Subcutaneous adipose tissue (tissue), 4 donors: ENCODE data around the gene CD44. TPM values are rescaled to one million over a fixed set of nuclear protein-coding genes. Genes with fewer than 3 reads are reported as not detected.

Source experiments
- total RNA-seq, 4 donors: library from RNA; depleted of rRNA; stranded (reverse); fragments of >200 nt; gene quantifications; one replicate each; pipeline ENCODE4 v1.1.0, GENCODE V29; 2016
- TF ChIP-seq, protein P1 (sequence below): fragments of 450-650 bp; IDR thresholded peaks from one replicate; pipeline ENCODE4 v1.5.1; 2016; ENCODE audit warnings: low read depth, mild to moderate bottlenecking, control low read depth, antibody characterized with exemption, moderate library complexity

CD44 gene
- 100 to 1,000 TPM; 103 to 438 (median 231) TPM for total RNA-seq

DNA sequence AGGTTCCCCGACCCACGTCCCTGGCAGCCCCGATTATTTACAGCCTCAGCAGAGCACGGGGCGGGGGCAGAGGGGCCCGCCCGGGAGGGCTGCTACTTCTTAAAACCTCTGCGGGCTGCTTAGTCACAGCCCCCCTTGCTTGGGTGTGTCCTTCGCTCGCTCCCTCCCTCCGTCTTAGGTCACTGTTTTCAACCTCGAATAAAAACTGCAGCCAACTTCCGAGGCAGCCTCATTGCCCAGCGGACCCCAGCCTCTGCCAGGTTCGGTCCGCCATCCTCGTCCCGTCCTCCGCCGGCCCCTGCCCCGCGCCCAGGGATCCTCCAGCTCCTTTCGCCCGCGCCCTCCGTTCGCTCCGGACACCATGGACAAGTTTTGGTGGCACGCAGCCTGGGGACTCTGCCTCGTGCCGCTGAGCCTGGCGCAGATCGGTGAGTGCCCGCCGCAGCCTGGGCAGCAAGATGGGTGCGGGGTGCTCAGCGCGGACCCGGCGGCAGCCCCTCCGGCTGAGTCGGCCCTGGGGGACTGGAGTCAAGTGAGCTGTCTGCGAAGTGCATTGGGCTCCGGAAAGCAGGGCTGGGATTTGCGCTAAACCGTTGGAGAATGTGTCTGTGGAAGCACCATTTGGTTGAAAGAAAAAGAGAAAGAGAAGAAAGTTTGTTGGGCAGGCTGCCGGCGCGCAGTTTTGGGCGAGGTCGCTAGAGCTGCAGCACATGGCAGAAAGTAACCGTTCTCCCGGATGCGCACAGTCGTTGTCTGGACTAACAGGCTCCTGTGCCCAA is at the start of gene CD44:
Gene CD44 (plus strand): TSS at position 229 of the 779 bp plus-strand sequence. CDS start 133 bp downstream, at position 362.
- TF ChIP-seq, protein P1, sequence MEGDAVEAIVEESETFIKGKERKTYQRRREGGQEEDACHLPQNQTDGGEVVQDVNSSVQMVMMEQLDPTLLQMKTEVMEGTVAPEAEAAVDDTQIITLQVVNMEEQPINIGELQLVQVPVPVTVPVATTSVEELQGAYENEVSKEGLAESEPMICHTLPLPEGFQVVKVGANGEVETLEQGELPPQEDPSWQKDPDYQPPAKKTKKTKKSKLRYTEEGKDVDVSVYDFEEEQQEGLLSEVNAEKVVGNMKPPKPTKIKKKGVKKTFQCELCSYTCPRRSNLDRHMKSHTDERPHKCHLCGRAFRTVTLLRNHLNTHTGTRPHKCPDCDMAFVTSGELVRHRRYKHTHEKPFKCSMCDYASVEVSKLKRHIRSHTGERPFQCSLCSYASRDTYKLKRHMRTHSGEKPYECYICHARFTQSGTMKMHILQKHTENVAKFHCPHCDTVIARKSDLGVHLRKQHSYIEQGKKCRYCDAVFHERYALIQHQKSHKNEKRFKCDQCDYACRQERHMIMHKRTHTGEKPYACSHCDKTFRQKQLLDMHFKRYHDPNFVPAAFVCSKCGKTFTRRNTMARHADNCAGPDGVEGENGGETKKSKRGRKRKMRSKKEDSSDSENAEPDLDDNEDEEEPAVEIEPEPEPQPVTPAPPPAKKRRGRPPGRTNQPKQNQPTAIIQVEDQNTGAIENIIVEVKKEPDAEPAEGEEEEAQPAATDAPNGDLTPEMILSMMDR = no peak

DNA sequence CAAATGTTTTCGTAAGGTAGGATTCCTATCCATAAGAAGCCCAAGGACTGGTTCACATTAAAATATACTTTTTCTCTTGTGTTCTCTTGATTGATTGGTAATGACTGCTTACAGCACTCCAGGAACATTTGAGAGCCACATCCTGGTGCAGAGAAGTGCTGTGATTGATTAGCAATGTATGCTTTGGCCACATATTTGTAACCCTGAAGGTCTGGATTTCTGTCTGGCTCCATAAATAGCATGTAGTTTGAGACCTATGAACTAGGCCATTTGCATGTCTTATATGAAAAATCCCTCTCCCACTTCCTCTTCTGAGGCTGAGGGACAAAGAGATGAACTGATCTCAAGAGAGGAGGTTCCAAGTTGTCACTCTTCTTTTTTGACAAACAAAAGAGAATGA is 49.3 kb upstream of the CD44 start:
- TF ChIP-seq, protein P1 = no peak

- TF ChIP-seq, protein P1 = no peak
Measured at GRCh38 chr11:35090125-35090524, 48.8 kb upstream of the CD44 start.

- TF ChIP-seq, protein P1 = no peak
Measured at GRCh38 chr11:35096723-35097122, 42.2 kb upstream of the CD44 start.

DNA sequence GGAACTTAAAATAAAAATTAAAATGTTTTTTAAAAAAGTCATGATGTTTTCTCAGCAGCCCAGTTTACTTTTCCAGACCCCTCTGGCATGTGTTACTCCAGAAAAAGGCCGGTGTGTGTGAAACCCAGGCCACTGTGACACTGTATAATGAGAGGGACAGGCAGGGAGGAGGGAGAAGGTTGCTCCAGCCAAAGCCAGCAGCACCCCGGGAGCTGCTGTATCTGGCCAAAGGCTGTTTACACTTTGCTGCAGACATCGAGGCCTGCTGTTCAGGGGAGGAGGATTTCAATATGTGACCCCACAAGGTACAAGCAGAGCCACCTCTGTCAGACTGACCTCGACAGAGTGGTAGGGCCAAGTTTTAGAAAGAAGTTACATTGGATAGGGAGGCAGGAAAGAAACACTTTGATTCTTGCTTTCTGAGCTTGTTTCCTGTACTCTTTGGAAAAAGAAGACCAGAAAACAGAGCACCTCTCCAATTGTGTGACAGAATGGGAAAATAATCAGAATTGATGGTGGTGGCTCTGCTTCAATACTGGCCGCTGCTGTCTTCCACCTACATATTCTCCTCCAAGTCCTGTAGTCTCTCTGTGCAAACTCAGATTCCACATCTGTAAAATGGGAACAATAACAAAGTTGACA is 41.0 kb upstream of the CD44 start:
- TF ChIP-seq, protein P1 = no peak

DNA sequence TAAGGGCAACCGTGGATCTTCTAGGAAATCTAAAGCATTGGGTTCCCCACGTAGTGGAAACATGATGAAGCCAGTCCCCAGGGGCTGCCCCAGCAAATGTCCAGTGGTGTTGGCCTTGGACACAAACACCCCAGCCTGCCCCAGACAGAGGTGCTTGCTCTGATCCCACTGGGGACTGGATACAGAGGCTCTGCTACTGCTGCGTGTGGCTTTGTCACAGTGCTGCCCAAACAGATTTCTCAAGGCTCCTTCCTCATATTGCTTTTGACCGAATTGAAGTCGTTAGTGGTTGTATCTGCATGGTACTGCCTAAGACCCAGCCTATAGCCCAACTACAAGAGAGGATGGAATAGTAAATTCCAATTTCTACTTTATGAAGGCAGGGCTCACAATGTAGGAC is 40.1 kb upstream of the CD44 start:
- TF ChIP-seq, protein P1 = no peak

GRCh38 chr11:35099278-35100012 is 39.5 kb upstream of the CD44 start:
- TF ChIP-seq, protein P1 = no peak
